GM12878 (cell line): ENCODE data around the gene RAB24. TPM values are rescaled to one million over a fixed set of nuclear protein-coding genes. Genes with fewer than 3 reads are reported as not detected.

Experiments used
- ATF7 ChIP-seq: fragments of 450-650 bp; IDR thresholded peaks from 2 replicates; pipeline ENCODE4 v1.6.1; 2016; ENCODE audit warnings: low read depth, mild to moderate bottlenecking
- EP300 ChIP-seq, 2 experiments: fragments of 150-350 bp in 1 of 2; IDR thresholded peaks; 2 replicates each; pipeline ENCODE4 v1.6.1; 2011 to 2012; ENCODE audit warnings: low read depth in 2 of 2, low read length in 2 of 2, borderline replicate concordance in 1 of 2, improper control_type of control experiment in 1 of 2, inconsistent platforms in 1 of 2; ENCODE audit not compliant: control insufficient read depth in 1 of 2
- ETV6 ChIP-seq, 2 experiments: fragments of 450-650 bp in 1 of 2; IDR thresholded peaks in 1 of 2; conservative IDR thresholded peaks in 1 of 2; 2 replicates each; pipeline ENCODE4 v1.6.1; 2014; ENCODE audit warnings: antibody characterized with exemption in 1 of 2, borderline replicate concordance in 1 of 2, low read depth in 1 of 2, mild to moderate bottlenecking in 1 of 2, moderate library complexity in 1 of 2
- FOXK2 ChIP-seq: fragments of 450-650 bp; IDR thresholded peaks from 2 replicates; pipeline ENCODE4 v1.6.1; 2017; ENCODE audit warnings: mild to moderate bottlenecking, moderate library complexity
- GABPA ChIP-seq: IDR thresholded peaks from 2 replicates; pipeline ENCODE4 v1.6.1; 2014; ENCODE audit warnings: antibody characterized with exemption, low read depth, mild to moderate bottlenecking, inconsistent platforms
- HDAC2 ChIP-seq: fragments of 200-600 bp; sonication (generic); IDR thresholded peaks from 2 replicates; pipeline ENCODE4 v1.6.1; 2017
- HDGF ChIP-seq: fragments of 450-650 bp; IDR thresholded peaks from 2 replicates; pipeline ENCODE4 v1.6.1; 2016; ENCODE audit warnings: antibody characterized with exemption
- MEF2A ChIP-seq: IDR thresholded peaks from 2 replicates; pipeline ENCODE4 v1.6.1; 2011; ENCODE audit warnings: low read depth, mild to moderate bottlenecking, low read length, moderate library complexity; ENCODE audit not compliant: insufficient read depth
- MTA3 ChIP-seq: IDR thresholded peaks from 2 replicates; pipeline ENCODE4 v1.6.1; 2012; ENCODE audit warnings: low read length, inconsistent platforms, borderline replicate concordance
- NFIC ChIP-seq: IDR thresholded peaks from 2 replicates; pipeline ENCODE4 v1.6.1; 2012; ENCODE audit warnings: low read depth, mild to moderate bottlenecking, inconsistent platforms, low read length, moderate library complexity
- NR2C2 ChIP-seq: IDR thresholded peaks from 2 replicates; pipeline ENCODE4 v1.6.1; 2011; ENCODE audit warnings: borderline replicate concordance, low read depth; ENCODE audit not compliant: control insufficient read depth, insufficient read length
- RAD51 ChIP-seq: fragments of 450-650 bp; IDR thresholded peaks from 2 replicates; pipeline ENCODE4 v1.6.1; 2016; ENCODE audit warnings: moderate library complexity, mild to moderate bottlenecking, inconsistent platforms
- RFX5 ChIP-seq: IDR thresholded peaks from 2 replicates; pipeline ENCODE4 v1.6.1; 2011; ENCODE audit warnings: low read depth, low read length, improper control_type of control experiment
- SMC3 ChIP-seq: IDR thresholded peaks from 2 replicates; pipeline ENCODE4 v1.6.1; 2011; ENCODE audit warnings: low read length, improper control_type of control experiment, borderline replicate concordance
- TAF1 ChIP-seq: IDR thresholded peaks from 2 replicates; pipeline ENCODE4 v1.6.1; 2011; ENCODE audit warnings: mild to moderate bottlenecking, low read depth, low read length, borderline replicate concordance
- YY1 ChIP-seq: IDR thresholded peaks from 2 replicates; pipeline ENCODE4 v1.6.1; 2011; ENCODE audit warnings: low read depth, mild to moderate bottlenecking, low read length
- ZNF274 ChIP-seq: IDR thresholded peaks from one replicate; pipeline ENCODE4 v1.8.0; 2011; ENCODE audit not compliant: insufficient read length, insufficient read depth
- polyA plus RNA-seq, 11 experiments: library from polyadenylated mRNA; depleted of rRNA in 4 of 11; unstranded in 6 of 11; stranded (reverse) in 5 of 11; fragments of >200 nt; fragmentation: Nextera tagmentation in 4 of 11; fragmentation: Illumina TruSeq in 1 of 11; extraction: Ambion mirVana in 4 of 11; extraction: Trizol in 1 of 11; gene quantifications; 1 replicate in 1 of 11; 2 replicates in 10 of 11; pipeline versions ENCODE4 v1.2.1 to v1.2.3, GENCODE V29; 2011 to 2016; ENCODE audit warnings: inconsistent platforms in 2 of 11, missing spikeins in 2 of 11, low read depth in 1 of 11
- total RNA-seq, 4 experiments: library from RNA; depleted of rRNA in 3 of 4; stranded (reverse); fragments of >200 nt in 3 of 4; fragmentation: Illumina TruSeq in 1 of 4; extraction: Trizol in 1 of 4; gene quantifications; 2 replicates each; pipeline versions ENCODE4 v1.2.1 to v1.2.3, GENCODE V29; 2013 to 2021
- TF ChIP-seq, protein P1 (sequence below): IDR thresholded peaks from 2 replicates; pipeline ENCODE4 v1.6.1; 2012; ENCODE audit warnings: mild to moderate bottlenecking, low read depth, low read length
- TF ChIP-seq, protein P2 (sequence below): fragments of 450-650 bp; IDR thresholded peaks from 2 replicates; pipeline ENCODE4 v1.6.1; 2016; ENCODE audit warnings: mild to moderate bottlenecking
- TF ChIP-seq, protein P3 (sequence below): IDR thresholded peaks from 2 replicates; pipeline ENCODE4 v1.6.1; 2011; ENCODE audit warnings: mild to moderate bottlenecking, low read depth, low read length, moderate library complexity; ENCODE audit not compliant: insufficient replicate concordance

RAB24 gene
- total and polyA plus RNA-seq, 10 of the 15 experiments (the other 5 are each of a cell fraction or from before 2014, with no cell fraction given): 8.0 to 44.4 (median 24.4) TPM

- TF ChIP-seq TAF1 (no peak), YY1 (0 out of 2 replicates have a peak, but pooled peaks have one; percentile 6), HDAC2 (no peak), HDGF (peak; percentile 67; the same call in 1 of the 2 replicates), EP300 (IDR thresholded peaks at IDR 0.05; ENCODE audit: borderline replicate concordance in 1 of 2, control insufficient read depth in 1 of 2, low read depth in 2 of 2, low read length in 2 of 2) (peak; percentile 60 to 66; a peak in 2 of 4 replicates), ZNF274 (no peak), ETV6 (conservative IDR thresholded peaks at IDR 0.05 in 1 of 2, IDR thresholded peaks at IDR 0.05 in 1 of 2; ENCODE audit: borderline replicate concordance in 1 of 2, low read depth in 1 of 2) (peak in 1 of 2 experiments; percentile 95; a peak in 2 of 4 replicates), SMC3 (no peak), FOXK2 (no peak), NR2C2 (no peak), MTA3 (peak; percentile 94), NFIC (peak; percentile 83), RAD51 (no peak; the same call in 1 of the 2 replicates), RFX5 (no peak), GABPA (peak; percentile 68; the same call in 1 of the 2 replicates), ATF7 (peak; percentile 86), MEF2A (no peak)
- TF ChIP-seq, protein P1, sequence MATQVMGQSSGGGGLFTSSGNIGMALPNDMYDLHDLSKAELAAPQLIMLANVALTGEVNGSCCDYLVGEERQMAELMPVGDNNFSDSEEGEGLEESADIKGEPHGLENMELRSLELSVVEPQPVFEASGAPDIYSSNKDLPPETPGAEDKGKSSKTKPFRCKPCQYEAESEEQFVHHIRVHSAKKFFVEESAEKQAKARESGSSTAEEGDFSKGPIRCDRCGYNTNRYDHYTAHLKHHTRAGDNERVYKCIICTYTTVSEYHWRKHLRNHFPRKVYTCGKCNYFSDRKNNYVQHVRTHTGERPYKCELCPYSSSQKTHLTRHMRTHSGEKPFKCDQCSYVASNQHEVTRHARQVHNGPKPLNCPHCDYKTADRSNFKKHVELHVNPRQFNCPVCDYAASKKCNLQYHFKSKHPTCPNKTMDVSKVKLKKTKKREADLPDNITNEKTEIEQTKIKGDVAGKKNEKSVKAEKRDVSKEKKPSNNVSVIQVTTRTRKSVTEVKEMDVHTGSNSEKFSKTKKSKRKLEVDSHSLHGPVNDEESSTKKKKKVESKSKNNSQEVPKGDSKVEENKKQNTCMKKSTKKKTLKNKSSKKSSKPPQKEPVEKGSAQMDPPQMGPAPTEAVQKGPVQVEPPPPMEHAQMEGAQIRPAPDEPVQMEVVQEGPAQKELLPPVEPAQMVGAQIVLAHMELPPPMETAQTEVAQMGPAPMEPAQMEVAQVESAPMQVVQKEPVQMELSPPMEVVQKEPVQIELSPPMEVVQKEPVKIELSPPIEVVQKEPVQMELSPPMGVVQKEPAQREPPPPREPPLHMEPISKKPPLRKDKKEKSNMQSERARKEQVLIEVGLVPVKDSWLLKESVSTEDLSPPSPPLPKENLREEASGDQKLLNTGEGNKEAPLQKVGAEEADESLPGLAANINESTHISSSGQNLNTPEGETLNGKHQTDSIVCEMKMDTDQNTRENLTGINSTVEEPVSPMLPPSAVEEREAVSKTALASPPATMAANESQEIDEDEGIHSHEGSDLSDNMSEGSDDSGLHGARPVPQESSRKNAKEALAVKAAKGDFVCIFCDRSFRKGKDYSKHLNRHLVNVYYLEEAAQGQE: no peak
- TF ChIP-seq, protein P2, sequence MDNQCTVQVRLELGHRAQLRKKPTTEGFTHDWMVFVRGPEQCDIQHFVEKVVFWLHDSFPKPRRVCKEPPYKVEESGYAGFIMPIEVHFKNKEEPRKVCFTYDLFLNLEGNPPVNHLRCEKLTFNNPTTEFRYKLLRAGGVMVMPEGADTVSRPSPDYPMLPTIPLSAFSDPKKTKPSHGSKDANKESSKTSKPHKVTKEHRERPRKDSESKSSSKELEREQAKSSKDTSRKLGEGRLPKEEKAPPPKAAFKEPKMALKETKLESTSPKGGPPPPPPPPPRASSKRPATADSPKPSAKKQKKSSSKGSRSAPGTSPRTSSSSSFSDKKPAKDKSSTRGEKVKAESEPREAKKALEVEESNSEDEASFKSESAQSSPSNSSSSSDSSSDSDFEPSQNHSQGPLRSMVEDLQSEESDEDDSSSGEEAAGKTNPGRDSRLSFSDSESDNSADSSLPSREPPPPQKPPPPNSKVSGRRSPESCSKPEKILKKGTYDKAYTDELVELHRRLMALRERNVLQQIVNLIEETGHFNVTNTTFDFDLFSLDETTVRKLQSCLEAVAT: no peak
- TF ChIP-seq, protein P3, sequence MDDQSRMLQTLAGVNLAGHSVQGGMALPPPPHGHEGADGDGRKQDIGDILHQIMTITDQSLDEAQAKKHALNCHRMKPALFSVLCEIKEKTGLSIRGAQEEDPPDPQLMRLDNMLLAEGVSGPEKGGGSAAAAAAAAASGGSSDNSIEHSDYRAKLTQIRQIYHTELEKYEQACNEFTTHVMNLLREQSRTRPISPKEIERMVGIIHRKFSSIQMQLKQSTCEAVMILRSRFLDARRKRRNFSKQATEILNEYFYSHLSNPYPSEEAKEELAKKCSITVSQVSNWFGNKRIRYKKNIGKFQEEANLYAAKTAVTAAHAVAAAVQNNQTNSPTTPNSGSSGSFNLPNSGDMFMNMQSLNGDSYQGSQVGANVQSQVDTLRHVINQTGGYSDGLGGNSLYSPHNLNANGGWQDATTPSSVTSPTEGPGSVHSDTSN: peak; percentile 77
These were observed 3.2 kb downstream of the RAB24 start (continued) for GRCh38 chr5:177300236-177300880.
